HepG2 (cell line): Measurements from ENCODE around the gene CLCN4. TPM values are rescaled to one million over a fixed set of nuclear protein-coding genes. Genes with fewer than 3 reads are reported as not detected.
A peak's percentile ranks its signal among the peaks of the same experiment; 100 is the strongest.

ENCODE experiments used
- AFF4 ChIP-seq: sonication (generic); formaldehyde crosslinking; IDR thresholded peaks from 2 replicates; pipeline ENCODE4 v1.4.0; 2020; ENCODE audit warnings: missing genetic modification reagents
- CENPX ChIP-seq: sonication (generic); formaldehyde crosslinking; IDR thresholded peaks from 2 replicates; pipeline ENCODE4 v1.9.0; 2021; ENCODE audit warnings: mild to moderate bottlenecking, missing genetic modification reagents, moderate library complexity
- CREBL2 ChIP-seq: sonication (generic); formaldehyde crosslinking; IDR thresholded peaks from 2 replicates; pipeline ENCODE4 v1.8.1; 2023; ENCODE audit warnings: missing genetic modification reagents, mild to moderate bottlenecking, borderline replicate concordance
- ISX ChIP-seq: sonication (generic); formaldehyde crosslinking; conservative IDR thresholded peaks from 2 replicates; pipeline ENCODE4 v1.5.0; 2020; ENCODE audit warnings: missing genetic modification reagents
- KLF11 ChIP-seq: IDR thresholded peaks from 2 replicates; pipeline ENCODE4 v1.6.1; 2016; ENCODE audit warnings: missing compliant biosample characterization
- MED1 ChIP-seq: sonication (generic); formaldehyde crosslinking; IDR thresholded peaks from 2 replicates; pipeline ENCODE4 v1.4.0; 2020; ENCODE audit warnings: missing genetic modification reagents
- MTA3 ChIP-seq: sonication (generic); formaldehyde crosslinking; IDR thresholded peaks from 2 replicates; pipeline ENCODE4 v1.4.0; 2020; ENCODE audit warnings: missing genetic modification reagents
- MYNN ChIP-seq: sonication (generic); formaldehyde crosslinking; IDR thresholded peaks from 2 replicates; pipeline ENCODE4 v1.4.0; 2020; ENCODE audit warnings: mild to moderate bottlenecking, low read depth, missing genetic modification reagents
- NFIB ChIP-seq: sonication (generic); formaldehyde crosslinking; IDR thresholded peaks from 2 replicates; pipeline ENCODE4 v1.9.0; 2021; ENCODE audit warnings: missing genetic modification reagents, mild to moderate bottlenecking, borderline replicate concordance
- NFRKB ChIP-seq: fragments of 450-650 bp; IDR thresholded peaks from 2 replicates; pipeline ENCODE4 v1.6.1; 2017
- NFYB ChIP-seq: sonication (generic); formaldehyde crosslinking; IDR thresholded peaks from 2 replicates; pipeline ENCODE4 v1.4.0; 2020; ENCODE audit warnings: missing genetic modification reagents
- PAF1 ChIP-seq: IDR thresholded peaks from 2 replicates; pipeline ENCODE4 v1.6.1; 2016; ENCODE audit warnings: missing genetic modification reagents, missing compliant biosample characterization
- PHF21A ChIP-seq: sonication (generic); formaldehyde crosslinking; IDR thresholded peaks from 2 replicates; pipeline ENCODE4 v1.5.0; 2020; ENCODE audit warnings: mild to moderate bottlenecking, missing genetic modification reagents
- REPIN1 ChIP-seq: sonication (generic); formaldehyde crosslinking; IDR thresholded peaks from 2 replicates; pipeline ENCODE4 v1.8.0; 2022; ENCODE audit warnings: missing genetic modification reagents, low read depth, mild to moderate bottlenecking, borderline replicate concordance
- TAF1 ChIP-seq: sonication (generic); formaldehyde crosslinking; IDR thresholded peaks from 2 replicates; pipeline ENCODE4 v1.4.0; 2020; ENCODE audit warnings: missing genetic modification reagents
- ZEB1 ChIP-seq: IDR thresholded peaks from 2 replicates; pipeline ENCODE4 v1.6.1; 2012; ENCODE audit warnings: mild to moderate bottlenecking, low read depth, inconsistent platforms; ENCODE audit not compliant: insufficient replicate concordance
- ZFAT ChIP-seq: sonication (generic); formaldehyde crosslinking; conservative IDR thresholded peaks from 2 replicates; pipeline ENCODE4 v1.8.1; 2023; ENCODE audit warnings: missing genetic modification reagents, inconsistent platforms
- ZFP41 ChIP-seq: sonication (generic); formaldehyde crosslinking; IDR thresholded peaks from 2 replicates; pipeline ENCODE4 v1.4.0; 2020; ENCODE audit warnings: mild to moderate bottlenecking, missing genetic modification reagents, borderline replicate concordance
- ZFX ChIP-seq: sonication (generic); formaldehyde crosslinking; IDR thresholded peaks from 2 replicates; pipeline ENCODE4 v1.4.0; 2020; ENCODE audit warnings: mild to moderate bottlenecking, low read depth, missing genetic modification reagents, moderate library complexity
- ZMYM3 ChIP-seq: sonication (generic); formaldehyde crosslinking; IDR thresholded peaks from 2 replicates; pipeline ENCODE4 v1.5.1; 2020; ENCODE audit warnings: mild to moderate bottlenecking, missing genetic modification reagents
- ZMYM4 ChIP-seq: sonication (generic); formaldehyde crosslinking; IDR thresholded peaks from 2 replicates; pipeline ENCODE4 v1.8.1; 2023; ENCODE audit warnings: mild to moderate bottlenecking, missing genetic modification reagents
- ZNF101 ChIP-seq: sonication (generic); formaldehyde crosslinking; IDR thresholded peaks from 2 replicates; pipeline ENCODE4 v1.4.0; 2020; ENCODE audit warnings: mild to moderate bottlenecking, low read depth, missing genetic modification reagents, borderline replicate concordance
- ZNF143 ChIP-seq: sonication (generic); formaldehyde crosslinking; IDR thresholded peaks from 2 replicates; pipeline ENCODE4 v1.4.0; 2020; ENCODE audit warnings: missing genetic modification reagents
- ZNF274 ChIP-seq: sonication (generic); formaldehyde crosslinking; IDR thresholded peaks from 2 replicates; pipeline ENCODE4 v1.5.1; 2020; ENCODE audit warnings: mild to moderate bottlenecking, missing genetic modification reagents
- ZNF414 ChIP-seq: sonication (generic); formaldehyde crosslinking; IDR thresholded peaks from 2 replicates; pipeline ENCODE4 v1.5.0; 2020; ENCODE audit warnings: missing genetic modification reagents
- ZNF563 ChIP-seq: sonication (generic); formaldehyde crosslinking; IDR thresholded peaks from 2 replicates; pipeline ENCODE4 v1.8.0; 2022; ENCODE audit warnings: mild to moderate bottlenecking, moderate library complexity, missing genetic modification reagents
- ZNF567 ChIP-seq: sonication (generic); formaldehyde crosslinking; IDR thresholded peaks from 2 replicates; pipeline ENCODE4 v1.8.1; 2023; ENCODE audit warnings: mild to moderate bottlenecking, missing genetic modification reagents, borderline replicate concordance
- ZNF616 ChIP-seq: sonication (generic); formaldehyde crosslinking; IDR thresholded peaks from 2 replicates; pipeline ENCODE4 v1.5.0; 2020; ENCODE audit warnings: low read depth, mild to moderate bottlenecking, missing genetic modification reagents
- ZNF670 ChIP-seq: sonication (generic); formaldehyde crosslinking; IDR thresholded peaks from 2 replicates; pipeline ENCODE4 v1.8.0; 2022; ENCODE audit warnings: mild to moderate bottlenecking, missing genetic modification reagents, borderline replicate concordance
- ZNF883 ChIP-seq: sonication (generic); formaldehyde crosslinking; IDR thresholded peaks from 2 replicates; pipeline ENCODE4 v1.5.1; 2020; ENCODE audit warnings: mild to moderate bottlenecking, missing genetic modification reagents; ENCODE audit errors: not compliant biosample characterization
- polyA plus RNA-seq, 8 experiments: library from polyadenylated mRNA; depleted of rRNA in 3 of 8; stranded (reverse) in 7 of 8; unstranded in 1 of 8; fragments of >200 nt; fragmentation: Illumina TruSeq in 4 of 8; extraction: Trizol in 4 of 8; gene quantifications; 2 replicates each; pipeline versions ENCODE4 v1.2.1 to v1.2.3, GENCODE V29; 2011 to 2016; ENCODE audit warnings: low read depth in 4 of 8, missing spikeins in 1 of 8, mixed read lengths in 1 of 8; ENCODE audit not compliant: insufficient read depth in 1 of 8
- total RNA-seq, 5 experiments: library from RNA; depleted of rRNA; stranded (reverse); fragments of >200 nt; fragmentation: Illumina TruSeq; extraction: Trizol; gene quantifications; 2 replicates each; pipeline ENCODE4 v1.2.3, GENCODE V29; 2016; ENCODE audit warnings: low read depth in 1 of 5

CLCN4 gene
- total and polyA plus RNA-seq, 2 of the 13 experiments (the other 11 are each of a cell fraction or from before 2014, with no cell fraction given) = 1.8 to 2.5 TPM

- TF ChIP-seq PAF1 (CRISPR knock-in tag) = no peak
- TF ChIP-seq MYNN (CRISPR knock-in tag) = no peak
- no peak for TF ChIP-seq ZEB1
- no peak for TF ChIP-seq AFF4 (CRISPR knock-in tag)
- TF ChIP-seq NFIB (CRISPR knock-in tag) = no peak
- no peak for TF ChIP-seq ZNF414 (CRISPR knock-in tag)
- TF ChIP-seq PHF21A (CRISPR knock-in tag) = no peak
- no peak for TF ChIP-seq ZMYM3 (CRISPR knock-in tag)
- TF ChIP-seq ZNF563 = no peak
- TF ChIP-seq KLF11 (CRISPR knock-in tag) = no peak
- TF ChIP-seq MTA3 (CRISPR knock-in tag) = no peak
- TF ChIP-seq ZMYM4 (CRISPR knock-in tag) = peak; percentile 80
- TF ChIP-seq ZNF883 (CRISPR knock-in tag) = no peak
- TF ChIP-seq ZNF101 (CRISPR knock-in tag) = no peak
- TF ChIP-seq ZNF567 (CRISPR knock-in tag) = no peak
- TF ChIP-seq CREBL2 (CRISPR knock-in tag) = no peak
- TF ChIP-seq REPIN1 (CRISPR knock-in tag) = peak; percentile 52; the same call in 1 of the 2 replicates
- no peak for TF ChIP-seq ZFP41 (CRISPR knock-in tag)
- no peak for TF ChIP-seq ZNF616 (CRISPR knock-in tag)
- no peak for TF ChIP-seq ZNF670 (CRISPR knock-in tag)
- TF ChIP-seq ZFX (CRISPR knock-in tag) = no peak
- no peak for TF ChIP-seq TAF1 (CRISPR knock-in tag)
- TF ChIP-seq ZNF143 = no peak
- TF ChIP-seq NFYB (CRISPR knock-in tag) = no peak
- peak; percentile 35 for TF ChIP-seq MED1 (CRISPR knock-in tag)
- no peak for TF ChIP-seq ZFAT
- TF ChIP-seq ZNF274 (CRISPR knock-in tag) = no peak
- TF ChIP-seq NFRKB = no peak
- TF ChIP-seq ISX (CRISPR knock-in tag) = no peak
- TF ChIP-seq CENPX (CRISPR knock-in tag) = no peak
Measured at GRCh38 chrX:10119399-10119990, 37.3 kb upstream of the CLCN4 start (continued).
